H1 (cell line): Measurements from ENCODE around the gene FMN2. TPM values are rescaled to one million over a fixed set of nuclear protein-coding genes. Genes with fewer than 3 reads are reported as not detected.

ENCODE experiments used
- CREB1 ChIP-seq: IDR thresholded peaks from 2 replicates; pipeline ENCODE4 v1.6.1; 2012; ENCODE audit warnings: inconsistent platforms
- GTF2F1 ChIP-seq: IDR thresholded peaks from 2 replicates; pipeline ENCODE4 v1.6.1; 2012; ENCODE audit warnings: low read depth, low read length, improper control_type of control experiment, borderline replicate concordance
- JUN ChIP-seq: IDR thresholded peaks from 2 replicates; pipeline ENCODE4 v1.6.1; 2011; ENCODE audit warnings: low read depth, mild to moderate bottlenecking, improper control_type of control experiment, low read length
- KDM1A ChIP-seq: fragments of 200-600, 300-600 bp; sonication (generic); IDR thresholded peaks from 2 replicates; pipeline ENCODE4 v1.7.1; 2016; ENCODE audit warnings: mild to moderate bottlenecking, low read length, borderline replicate concordance
- YY1 ChIP-seq: IDR thresholded peaks from 2 replicates; pipeline ENCODE4 v1.6.1; 2011; ENCODE audit warnings: low read depth, mild to moderate bottlenecking, low read length
- ZNF274 ChIP-seq: IDR thresholded peaks from 2 replicates; pipeline ENCODE4 v1.7.0; 2012; ENCODE audit warnings: low read length, borderline replicate concordance; ENCODE audit errors: extremely low read depth
- polyA plus RNA-seq, 7 experiments: library from polyadenylated mRNA; depleted of rRNA in 3 of 7; stranded (reverse) in 5 of 7; unstranded in 2 of 7; fragments of >200 nt in 5 of 7; fragments of 200-250 nt in 2 of 7; gene quantifications; 1 replicate in 5 of 7; 2 replicates in 1 of 7; 4 replicates in 1 of 7; pipeline versions ENCODE4 v1.2.1 to v1.2.3, GENCODE V29; 2011 to 2013; ENCODE audit warnings: missing spikeins in 2 of 7, mixed read lengths in 2 of 7
- total RNA-seq: library from RNA; stranded (reverse); fragmentation: NEBNext Ultra II Directional; extraction: Animal tissue kit (Norgen Biotek cat#: 25700); gene quantifications from 2 replicates; pipeline ENCODE4 v1.2.1, GENCODE V29; 2021

Gene FMN2
- total and polyA plus RNA-seq, 2 of the 8 experiments (the other 6 are each of a cell fraction or from before 2014, with no cell fraction given): 0.83 to 2.0 TPM

GRCh38 chr1:240293706-240294105 is 202.0 kb downstream of the FMN2 start (continued):
- no peak for TF ChIP-seq CREB1
- no peak for TF ChIP-seq KDM1A
- no peak for TF ChIP-seq YY1
- TF ChIP-seq JUN: no peak
- no peak for TF ChIP-seq ZNF274
- no peak for TF ChIP-seq GTF2F1
- TF ChIP-seq, all 59 proteins: peak for 0
